Activated gamma-delta T cell treated with anti-CD3 and anti-CD28 coated beads, Interleukin-2, amount 50 U/mL, for 16 hours (primary cell): ENCODE results near the gene GNGT1.
"Not testable (repeated sequence)": the region's sequence is repeated elsewhere in the genome, so short reads cannot be mapped to it uniquely, and the experiment has no call there.

ENCODE experiments used
- DNase-seq: peaks from one replicate; pipeline ENCODE4 v3.0.0-alpha.2; 2020; ENCODE audit warnings: low read depth

GNGT1 gene

DNA sequence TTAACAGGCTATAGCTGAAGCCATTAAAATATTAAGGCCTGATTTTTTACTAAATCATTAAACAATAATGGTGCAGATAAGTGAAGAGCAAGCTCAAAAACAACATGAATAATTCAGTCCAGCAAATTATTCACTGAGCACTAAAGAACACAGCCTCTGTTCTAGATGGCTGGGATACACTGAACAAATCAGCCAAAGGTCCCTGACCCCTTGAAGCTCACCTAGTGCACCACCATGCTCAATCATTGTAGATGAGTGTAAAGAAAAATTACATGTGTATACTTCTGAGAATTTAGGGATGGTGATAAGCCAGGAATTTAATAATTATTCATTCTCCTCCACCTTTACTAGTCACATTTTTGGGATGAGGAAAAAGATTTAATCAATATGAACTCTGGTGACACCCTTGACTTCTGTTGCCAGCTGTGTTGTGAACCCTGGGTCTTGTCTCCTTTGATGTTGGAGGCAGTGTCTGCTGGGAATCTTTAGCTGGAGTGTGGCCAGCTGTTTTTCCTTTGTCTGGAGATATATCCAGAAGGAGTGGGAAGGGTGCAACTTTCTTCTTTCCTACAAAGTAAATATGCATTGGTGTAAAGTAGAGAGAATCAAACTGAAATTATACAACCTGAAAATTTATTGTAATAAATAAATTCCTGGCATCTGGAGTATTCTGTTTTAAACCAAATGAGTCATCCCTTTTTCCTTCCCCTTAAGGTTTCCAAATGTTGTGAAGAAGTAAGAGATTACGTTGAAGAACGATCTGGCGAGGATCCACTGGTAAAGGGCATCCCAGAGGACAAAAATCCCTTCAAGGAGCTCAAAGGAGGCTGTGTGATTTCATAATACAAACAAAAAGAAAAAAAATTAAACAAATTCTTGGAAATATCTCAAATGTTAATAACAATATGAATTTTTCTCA is 4.0 kb downstream of the GNGT1 start:
- DNase-seq = no peak

GRCh38 chr7:93911242-93911641 is 4.9 kb downstream of the GNGT1 start:
- not testable (repeated sequence) for DNase-seq

DNA sequence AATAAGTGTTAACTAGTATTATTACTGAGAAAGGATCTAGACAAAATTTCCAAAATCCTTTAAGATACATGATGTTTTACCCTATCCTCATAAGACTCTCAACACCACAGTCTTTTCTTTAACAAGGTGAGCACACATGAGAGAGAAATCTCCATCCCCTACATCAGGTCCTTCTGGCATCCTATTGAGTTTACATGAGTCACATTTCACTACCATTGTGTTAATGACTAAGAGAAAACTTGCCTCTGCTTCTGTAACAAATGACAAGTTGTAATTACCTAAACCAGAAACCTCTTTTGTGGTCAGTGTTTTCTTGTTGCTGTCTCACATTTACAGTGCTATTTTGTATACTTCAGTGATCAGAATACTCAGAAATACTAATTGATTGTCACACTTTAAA is 5.3 kb downstream of the GNGT1 start:
- DNase-seq = not testable (repeated sequence)

- DNase-seq = no peak
Observed at GRCh38 chr7:93913197-93913596, 6.8 kb downstream of the GNGT1 start.

DNA sequence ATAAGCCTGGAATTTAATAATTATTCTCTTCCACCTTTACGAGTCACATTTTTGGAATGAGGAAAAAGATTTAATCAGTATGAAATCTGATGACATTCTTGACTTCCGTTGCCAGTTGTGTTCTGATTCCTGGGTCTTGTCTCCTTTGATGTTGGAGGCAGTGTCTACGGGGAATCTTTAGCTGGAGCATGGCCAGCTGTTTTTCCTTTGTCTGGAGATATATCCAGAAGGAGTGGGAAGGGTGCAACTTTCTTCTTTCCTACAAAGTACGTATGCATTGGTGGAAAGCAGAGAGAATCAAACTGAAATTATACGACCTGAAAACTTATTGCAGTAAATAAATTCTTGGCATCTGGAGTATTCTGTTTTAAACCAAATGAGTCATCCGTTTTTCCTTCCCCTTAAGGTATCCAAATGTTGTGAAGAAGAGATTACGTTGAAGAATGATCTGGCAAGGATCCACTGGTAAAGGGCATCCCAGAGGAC is 8.3 kb downstream of the GNGT1 start:
- DNase-seq = no peak

DNA sequence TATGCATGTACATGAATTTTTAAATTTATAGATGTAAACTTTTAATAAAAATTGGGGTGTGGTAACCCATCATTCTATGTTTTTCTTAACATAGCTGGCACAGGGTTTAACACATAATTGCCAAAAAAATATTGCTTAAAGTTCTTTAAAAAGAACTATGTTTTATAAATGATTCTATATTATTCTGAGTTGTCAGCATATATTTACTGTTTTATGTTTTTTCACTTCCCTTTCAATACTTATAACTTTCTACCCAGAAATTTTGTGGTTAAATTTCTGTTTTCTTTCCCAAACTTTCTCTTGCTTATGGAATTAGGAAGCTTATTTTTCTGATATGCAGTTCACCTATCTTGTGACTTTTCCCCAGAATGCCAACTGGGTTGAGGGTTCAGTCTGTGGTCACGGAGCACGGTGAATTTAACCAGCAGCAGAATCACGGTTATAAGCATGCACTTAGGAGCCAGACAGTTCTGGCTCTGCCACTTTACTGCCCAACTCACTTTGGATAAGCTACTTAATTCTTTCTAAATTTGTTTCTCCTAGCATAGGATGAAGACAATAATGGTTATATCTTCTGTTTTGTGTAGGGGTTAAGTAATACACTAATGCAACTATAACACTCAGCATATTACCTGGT is 9.0 kb downstream of the GNGT1 start:
- not testable (repeated sequence) for DNase-seq

- not testable (repeated sequence) for DNase-seq
Observed at GRCh38 chr7:93915888-93916287, 9.5 kb downstream of the GNGT1 start.

DNA sequence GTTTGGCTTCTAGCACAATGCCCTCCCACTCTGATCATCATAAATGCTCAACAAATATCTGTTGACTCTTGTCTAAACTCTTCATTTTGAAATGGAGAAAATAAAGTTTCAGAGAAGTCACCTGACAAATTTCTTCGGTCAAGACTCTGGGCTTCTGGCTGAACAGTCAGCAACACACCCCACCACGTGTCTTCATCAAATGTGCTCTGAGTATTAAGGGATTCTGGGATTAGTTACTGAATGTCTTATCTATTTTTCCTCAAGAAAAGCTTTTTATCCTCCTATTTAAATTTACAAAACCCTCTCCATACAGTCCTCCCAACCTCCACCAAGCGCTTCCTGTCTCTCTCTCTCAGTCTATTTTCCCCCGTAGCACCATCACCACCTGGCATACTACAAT is 9.9 kb downstream of the GNGT1 start:
- not testable (repeated sequence) for DNase-seq

- no peak for DNase-seq
Observed at GRCh38 chr7:93920496-93921182, 14.3 kb downstream of the GNGT1 start.

DNA sequence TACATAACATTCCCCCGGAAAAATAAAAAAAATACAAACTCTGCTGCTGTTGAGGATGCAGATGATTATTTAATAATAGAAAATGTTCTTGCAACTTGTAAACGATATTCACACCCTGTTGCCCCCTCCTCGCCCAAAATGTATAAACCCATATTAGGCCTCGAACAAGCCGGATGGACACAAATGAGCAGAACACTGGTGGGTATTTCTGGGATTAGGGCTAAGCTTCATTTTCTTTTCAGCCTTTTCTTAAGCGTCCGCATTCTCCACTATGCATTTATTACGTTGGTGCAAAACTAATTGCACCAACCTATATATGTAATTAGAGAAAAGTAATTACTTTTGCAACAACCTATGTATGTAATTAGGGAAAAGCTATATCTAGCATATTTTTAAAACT is 14.8 kb downstream of the GNGT1 start:
- DNase-seq = no peak

- no peak for DNase-seq
Observed at GRCh38 chr7:93921607-93922566, 15.5 kb downstream of the GNGT1 start, which contains the start of gene GNG11. TSS of gene GNG11 (plus strand) at chr7:93921735. CDS start at chr7:93922138, 403 bp downstream.

DNA sequence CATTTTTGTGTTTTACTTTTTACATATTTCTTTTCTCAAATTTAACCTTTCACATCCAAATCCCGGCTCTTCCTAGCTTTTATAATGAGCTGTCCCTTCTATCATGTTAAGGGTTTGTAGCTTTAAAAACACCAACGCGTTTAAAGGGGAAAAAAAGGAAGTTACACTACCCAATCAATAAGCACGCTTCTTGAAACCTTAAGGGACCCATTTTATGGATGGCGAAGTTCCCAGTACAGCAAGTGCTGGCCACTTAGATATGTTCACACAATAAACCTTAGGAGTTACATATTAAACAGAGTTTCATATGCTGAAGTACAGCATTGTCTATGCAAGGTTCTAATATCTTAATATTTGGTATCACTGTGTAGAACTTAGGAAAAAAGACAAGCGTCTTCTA is 16.9 kb downstream of the GNGT1 start:
- no peak for DNase-seq

DNA sequence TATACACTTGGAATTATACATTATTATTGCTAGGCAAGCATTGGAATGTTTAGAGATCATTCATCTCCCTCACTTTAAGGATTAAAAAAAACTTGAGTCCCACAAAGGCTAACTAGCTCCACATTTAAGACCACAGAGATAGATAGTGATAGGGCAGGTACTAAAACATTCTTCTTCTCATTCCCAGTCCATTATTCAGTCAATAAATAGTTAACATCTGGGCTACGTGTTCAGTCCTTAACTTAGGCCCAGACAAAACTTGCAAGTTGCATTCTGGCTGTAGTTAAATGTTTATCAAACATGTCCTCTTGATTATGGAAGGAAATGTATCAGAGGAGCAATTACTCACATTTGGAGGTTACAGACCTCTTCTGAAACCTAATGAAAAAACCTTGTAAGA is 17.6 kb downstream of the GNGT1 start:
- no peak for DNase-seq

- DNase-seq = no peak
Observed at GRCh38 chr7:93926800-93927199, 20.4 kb downstream of the GNGT1 start.

DNA sequence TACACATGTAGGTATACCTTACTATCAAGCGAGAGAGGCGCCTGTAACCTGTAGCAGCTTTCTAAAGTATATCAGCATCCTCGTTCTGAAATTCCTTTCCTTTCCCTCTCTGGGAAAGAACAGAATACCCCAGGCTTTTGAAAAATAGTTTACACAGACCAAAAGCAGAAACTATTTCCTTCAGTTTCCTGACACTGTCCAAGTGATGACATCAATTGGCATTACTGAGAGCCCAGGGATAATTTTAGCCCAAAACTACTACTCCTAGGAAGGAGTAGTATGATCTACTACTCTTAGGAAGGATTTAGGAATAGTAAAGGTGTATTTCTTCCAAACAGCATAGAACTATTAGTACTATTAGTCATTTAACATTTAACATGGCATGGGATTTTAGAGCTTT is 21.2 kb downstream of the GNGT1 start:
- no peak for DNase-seq

DNA sequence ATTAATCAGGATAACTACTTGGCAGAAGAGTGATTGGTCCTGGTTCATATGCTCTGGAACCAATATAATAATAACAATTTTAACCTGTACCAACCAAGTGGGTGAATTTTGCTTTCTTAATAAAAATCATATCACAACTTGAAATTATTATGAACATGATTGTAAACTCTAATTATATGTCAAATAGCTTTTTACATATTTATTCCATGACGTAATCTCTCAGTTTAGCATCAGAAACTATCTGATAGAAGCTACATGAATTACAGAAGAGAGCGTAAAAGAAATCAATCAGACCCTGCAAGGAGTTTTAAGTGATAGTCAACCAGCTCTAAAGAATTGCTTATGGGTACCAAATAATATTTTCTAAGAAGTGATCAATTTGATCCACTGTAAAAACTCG is 25.3 kb downstream of the GNGT1 start:
- DNase-seq = no peak

GRCh38 chr7:93933156-93933555 is 26.8 kb downstream of the GNGT1 start:
- DNase-seq = no peak

DNA sequence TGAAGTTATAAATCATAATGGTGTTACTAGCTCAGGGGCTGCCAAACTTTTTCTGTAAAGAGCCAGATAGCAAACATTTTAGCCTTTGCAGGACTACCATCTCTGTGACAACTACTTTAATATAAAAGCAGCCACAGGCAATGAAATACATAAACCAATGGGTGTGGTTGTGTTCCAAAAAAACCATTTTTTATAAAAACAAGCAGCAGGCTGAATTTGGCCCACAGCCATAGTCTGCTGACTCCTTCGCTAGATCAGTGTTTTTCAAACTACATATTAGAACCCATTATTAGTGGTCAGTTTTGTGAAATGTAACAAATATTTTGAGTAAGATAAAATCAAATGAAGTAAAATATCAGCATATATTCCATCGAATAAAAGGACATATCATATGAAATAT is 28.7 kb downstream of the GNGT1 start:
- DNase-seq = no peak

DNA sequence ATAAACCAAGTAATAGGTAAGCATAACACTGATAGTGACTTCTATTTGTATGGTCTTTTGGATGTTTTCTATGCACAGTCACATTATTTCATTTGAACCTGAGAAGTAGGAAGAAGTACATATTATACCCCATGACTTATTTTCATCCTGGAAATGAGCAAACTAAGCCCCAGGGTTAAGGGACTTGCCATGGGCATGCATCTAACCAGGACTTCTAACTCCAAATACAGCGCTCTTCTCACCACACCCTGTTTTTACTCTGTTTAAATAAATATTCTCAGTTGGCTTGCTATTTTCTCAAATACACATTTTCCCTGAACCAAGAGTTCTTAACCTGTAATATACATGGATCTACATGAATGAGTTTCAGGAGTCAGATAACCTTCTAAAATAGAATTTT is 31.5 kb downstream of the GNGT1 start:
- DNase-seq = no peak

- DNase-seq = no peak
Observed at GRCh38 chr7:93938293-93938692, 31.9 kb downstream of the GNGT1 start.

DNA sequence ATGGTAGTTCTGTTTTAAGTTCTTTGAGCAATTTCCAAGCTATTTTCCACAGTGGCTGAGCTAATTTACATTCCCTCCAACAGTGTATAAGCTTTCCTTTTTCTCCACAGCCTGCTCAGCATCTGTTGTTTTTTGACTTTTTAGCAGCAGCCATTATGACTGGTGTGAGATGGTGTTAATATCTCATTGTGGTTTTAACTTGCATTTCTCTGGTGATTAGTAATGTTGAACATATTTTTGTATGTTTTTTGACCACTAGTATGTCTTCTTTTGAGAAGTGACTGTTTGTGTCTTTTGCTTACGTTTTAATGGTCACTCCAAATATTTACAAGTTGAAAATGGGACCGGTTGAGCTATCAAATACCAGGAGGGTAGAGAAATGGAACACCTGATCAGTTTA is 35.6 kb downstream of the GNGT1 start:
- DNase-seq = no peak
